GM12878 (cell line): ENCODE data around the gene GNLY.

Source experiments
- BMI1 ChIP-seq: fragments of 450-650 bp; IDR thresholded peaks from 2 replicates; pipeline ENCODE4 v1.6.1; 2016; ENCODE audit warnings: mild to moderate bottlenecking, moderate library complexity, borderline replicate concordance
- CTCF ChIP-seq, 3 experiments: IDR thresholded peaks in 2 of 3; conservative IDR thresholded peaks in 1 of 3; 2 replicates each; pipeline ENCODE4 v1.5.1; 2011; ENCODE audit warnings: low read depth in 3 of 3, low read length in 3 of 3, mild to moderate bottlenecking in 3 of 3, control low read depth in 2 of 3, moderate library complexity in 2 of 3, inconsistent platforms in 1 of 3, mixed read lengths in 1 of 3; ENCODE audit not compliant: control insufficient read depth in 2 of 3, insufficient read depth in 1 of 3; ENCODE audit errors: extremely low read depth in 1 of 3
- EP300 ChIP-seq, 2 experiments: fragments of 150-350 bp in 1 of 2; IDR thresholded peaks; 2 replicates each; pipeline ENCODE4 v1.6.1; 2011 to 2012; ENCODE audit warnings: low read depth in 2 of 2, low read length in 2 of 2, borderline replicate concordance in 1 of 2, improper control_type of control experiment in 1 of 2, inconsistent platforms in 1 of 2; ENCODE audit not compliant: control insufficient read depth in 1 of 2
- ETV6 ChIP-seq, 2 experiments: fragments of 450-650 bp in 1 of 2; IDR thresholded peaks in 1 of 2; conservative IDR thresholded peaks in 1 of 2; 2 replicates each; pipeline ENCODE4 v1.6.1; 2014; ENCODE audit warnings: antibody characterized with exemption in 1 of 2, borderline replicate concordance in 1 of 2, low read depth in 1 of 2, mild to moderate bottlenecking in 1 of 2, moderate library complexity in 1 of 2
- EZH2 ChIP-seq: IDR thresholded peaks from 2 replicates; pipeline ENCODE4 v1.6.1; 2012; ENCODE audit warnings: low read depth, mild to moderate bottlenecking, control low read depth, inconsistent platforms, low read length, borderline replicate concordance; ENCODE audit not compliant: control insufficient read depth
- FOXM1 ChIP-seq: IDR thresholded peaks from 2 replicates; pipeline ENCODE4 v1.6.1; 2012; ENCODE audit warnings: low read depth, mild to moderate bottlenecking, inconsistent platforms, low read length, moderate library complexity
- JUND ChIP-seq: IDR thresholded peaks from 2 replicates; pipeline ENCODE4 v1.6.1; 2012; ENCODE audit warnings: low read depth, mild to moderate bottlenecking, low read length, improper control_type of control experiment, moderate library complexity
- NFYB ChIP-seq: IDR thresholded peaks from 2 replicates; pipeline ENCODE4 v1.6.1; 2011; ENCODE audit warnings: low read depth, mild to moderate bottlenecking, low read length, improper control_type of control experiment, moderate library complexity; ENCODE audit not compliant: insufficient read depth
- RAD21 ChIP-seq: IDR thresholded peaks from 2 replicates; pipeline ENCODE4 v1.6.1; 2011; ENCODE audit warnings: mild to moderate bottlenecking, low read depth, low read length, moderate library complexity; ENCODE audit not compliant: insufficient read depth
- SIN3A ChIP-seq: IDR thresholded peaks from 2 replicates; pipeline ENCODE4 v1.6.1; 2012; ENCODE audit warnings: low read depth, low read length, improper control_type of control experiment
- SPI1 ChIP-seq: IDR thresholded peaks from 2 replicates; pipeline ENCODE4 v1.6.1; 2011; ENCODE audit warnings: low read depth, mild to moderate bottlenecking, low read length, moderate library complexity, borderline replicate concordance; ENCODE audit not compliant: insufficient read depth
- TCF7 ChIP-seq: IDR thresholded peaks from 2 replicates; pipeline ENCODE4 v1.6.1; 2014; ENCODE audit warnings: antibody characterized with exemption, borderline replicate concordance
- TF ChIP-seq, protein P1 (sequence below): fragments of 450-650 bp; IDR thresholded peaks from 2 replicates; pipeline ENCODE4 v1.6.1; 2017; ENCODE audit warnings: mild to moderate bottlenecking, low read depth, inconsistent platforms; ENCODE audit not compliant: poor library complexity, severe bottlenecking
- TF ChIP-seq, protein P2 (sequence below): fragments of 450-650 bp; formaldehyde crosslinking; IDR thresholded peaks from 2 replicates; pipeline ENCODE4 v1.5.0; 2022; ENCODE audit warnings: mild to moderate bottlenecking, missing genetic modification characterization

DNA sequence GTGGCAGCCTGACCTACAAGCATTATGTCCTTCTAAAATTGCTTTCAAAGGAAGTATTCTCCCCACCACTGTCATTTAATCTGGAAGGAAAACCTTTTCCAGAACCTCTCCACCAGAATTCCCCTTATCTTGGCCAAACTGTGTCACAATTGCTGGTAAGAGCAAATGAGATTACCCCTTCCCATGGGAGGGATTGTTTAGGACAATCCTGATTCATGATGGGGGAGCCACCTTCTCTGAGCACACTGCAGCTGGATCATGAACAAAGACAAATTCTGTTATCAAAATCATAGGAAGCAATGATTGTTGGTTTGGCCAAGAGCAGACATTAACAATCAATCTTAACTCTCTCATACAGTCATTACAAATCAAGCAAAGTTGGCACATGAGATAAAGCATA lies 41.5 kb downstream of the GNLY start:
- TF ChIP-seq NFYB (no peak), SPI1 (no peak), EP300 (IDR thresholded peaks at IDR 0.05; ENCODE audit: borderline replicate concordance in 1 of 2, control insufficient read depth in 1 of 2, low read depth in 2 of 2, low read length in 2 of 2) (no peak), EZH2 (no peak), CTCF (IDR thresholded peaks at IDR 0.05 in 2 of 3, conservative IDR thresholded peaks at IDR 0.05 in 1 of 3; ENCODE audit: control insufficient read depth in 2 of 3, extremely low read depth in 1 of 3, insufficient read depth in 1 of 3, low read depth in 3 of 3, low read length in 3 of 3) (no peak), FOXM1 (no peak), TCF7 (no peak), JUND (no peak), RAD21 (no peak), SIN3A (no peak), ETV6 (conservative IDR thresholded peaks at IDR 0.05 in 1 of 2, IDR thresholded peaks at IDR 0.05 in 1 of 2; ENCODE audit: borderline replicate concordance in 1 of 2, low read depth in 1 of 2) (no peak), BMI1 (no peak)
- TF ChIP-seq, protein P1, sequence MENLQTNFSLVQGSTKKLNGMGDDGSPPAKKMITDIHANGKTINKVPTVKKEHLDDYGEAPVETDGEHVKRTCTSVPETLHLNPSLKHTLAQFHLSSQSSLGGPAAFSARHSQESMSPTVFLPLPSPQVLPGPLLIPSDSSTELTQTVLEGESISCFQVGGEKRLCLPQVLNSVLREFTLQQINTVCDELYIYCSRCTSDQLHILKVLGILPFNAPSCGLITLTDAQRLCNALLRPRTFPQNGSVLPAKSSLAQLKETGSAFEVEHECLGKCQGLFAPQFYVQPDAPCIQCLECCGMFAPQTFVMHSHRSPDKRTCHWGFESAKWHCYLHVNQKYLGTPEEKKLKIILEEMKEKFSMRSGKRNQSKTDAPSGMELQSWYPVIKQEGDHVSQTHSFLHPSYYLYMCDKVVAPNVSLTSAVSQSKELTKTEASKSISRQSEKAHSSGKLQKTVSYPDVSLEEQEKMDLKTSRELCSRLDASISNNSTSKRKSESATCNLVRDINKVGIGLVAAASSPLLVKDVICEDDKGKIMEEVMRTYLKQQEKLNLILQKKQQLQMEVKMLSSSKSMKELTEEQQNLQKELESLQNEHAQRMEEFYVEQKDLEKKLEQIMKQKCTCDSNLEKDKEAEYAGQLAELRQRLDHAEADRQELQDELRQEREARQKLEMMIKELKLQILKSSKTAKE, result no peak
- TF ChIP-seq, protein P2, sequence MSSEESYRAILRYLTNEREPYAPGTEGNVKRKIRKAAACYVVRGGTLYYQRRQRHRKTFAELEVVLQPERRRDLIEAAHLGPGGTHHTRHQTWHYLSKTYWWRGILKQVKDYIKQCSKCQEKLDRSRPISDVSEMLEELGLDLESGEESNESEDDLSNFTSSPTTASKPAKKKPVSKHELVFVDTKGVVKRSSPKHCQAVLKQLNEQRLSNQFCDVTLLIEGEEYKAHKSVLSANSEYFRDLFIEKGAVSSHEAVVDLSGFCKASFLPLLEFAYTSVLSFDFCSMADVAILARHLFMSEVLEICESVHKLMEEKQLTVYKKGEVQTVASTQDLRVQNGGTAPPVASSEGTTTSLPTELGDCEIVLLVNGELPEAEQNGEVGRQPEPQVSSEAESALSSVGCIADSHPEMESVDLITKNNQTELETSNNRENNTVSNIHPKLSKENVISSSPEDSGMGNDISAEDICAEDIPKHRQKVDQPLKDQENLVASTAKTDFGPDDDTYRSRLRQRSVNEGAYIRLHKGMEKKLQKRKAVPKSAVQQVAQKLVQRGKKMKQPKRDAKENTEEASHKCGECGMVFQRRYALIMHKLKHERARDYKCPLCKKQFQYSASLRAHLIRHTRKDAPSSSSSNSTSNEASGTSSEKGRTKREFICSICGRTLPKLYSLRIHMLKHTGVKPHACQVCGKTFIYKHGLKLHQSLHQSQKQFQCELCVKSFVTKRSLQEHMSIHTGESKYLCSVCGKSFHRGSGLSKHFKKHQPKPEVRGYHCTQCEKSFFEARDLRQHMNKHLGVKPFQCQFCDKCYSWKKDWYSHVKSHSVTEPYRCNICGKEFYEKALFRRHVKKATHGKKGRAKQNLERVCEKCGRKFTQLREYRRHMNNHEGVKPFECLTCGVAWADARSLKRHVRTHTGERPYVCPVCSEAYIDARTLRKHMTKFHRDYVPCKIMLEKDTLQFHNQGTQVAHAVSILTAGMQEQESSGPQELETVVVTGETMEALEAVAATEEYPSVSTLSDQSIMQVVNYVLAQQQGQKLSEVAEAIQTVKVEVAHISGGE (CRISPR knock-in tag), result no peak
